TTC549 (cell line): Measurements from ENCODE around the gene NECTIN4.

Source experiments
- FAIRE-seq: peaks from 2 replicates; lab custom pipeline; 2012; peaks lifted over from hg19 to GRCh38; lab: Jason Lieb, UNC

NECTIN4 gene

GRCh38 chr1:161021970-161022353 is 67.4 kb downstream of the NECTIN4 start:
- FAIRE-seq = no peak

DNA sequence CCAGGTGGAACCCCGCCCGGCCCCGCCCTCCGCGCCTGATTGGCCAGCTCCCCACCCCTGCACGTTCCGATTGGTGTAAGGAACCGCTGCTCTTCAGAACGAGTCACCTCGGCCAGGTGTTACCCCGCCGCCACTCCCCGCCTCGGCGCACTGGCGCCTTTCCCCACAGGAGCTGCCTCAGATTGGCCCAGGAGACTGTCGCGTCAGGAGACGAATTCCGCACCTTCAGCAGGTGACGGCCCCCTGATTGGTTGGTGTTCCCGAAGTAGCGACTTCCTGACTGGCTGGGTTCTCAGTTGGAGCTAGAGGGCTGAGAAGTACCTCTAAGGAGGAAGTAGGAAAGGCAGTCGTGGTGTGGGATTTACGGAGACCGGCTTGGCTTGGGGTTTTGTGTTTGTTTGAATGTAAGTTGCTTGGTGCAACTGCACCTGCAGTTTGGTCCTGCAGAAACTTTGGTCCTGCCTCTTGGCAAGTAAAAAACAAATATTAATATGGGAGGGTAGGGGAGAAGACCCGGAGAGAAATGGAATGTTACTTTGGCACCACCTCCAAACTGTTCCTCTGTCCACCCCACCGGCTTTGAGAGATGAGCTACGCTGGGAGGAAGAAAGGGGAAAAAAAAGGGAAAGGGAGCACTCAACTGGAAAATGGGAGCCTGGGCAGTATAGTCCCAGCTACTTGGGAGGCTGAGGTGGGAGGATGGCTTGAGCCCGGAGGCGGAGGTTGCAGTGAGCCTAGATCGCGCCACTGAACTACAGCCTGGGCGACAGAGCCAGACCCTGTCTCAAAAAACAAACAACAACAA is 68.0 kb downstream of the NECTIN4 start:
- FAIRE-seq = no peak
